Adrenal gland (tissue), 12 donors: ENCODE results near the gene TRPM4. TPM values are rescaled to one million over a fixed set of nuclear protein-coding genes. Genes with fewer than 3 reads are reported as not detected.
A peak's percentile ranks its signal among the peaks of the same experiment; 100 is the strongest.

Source experiments
- DNase-seq, 7 donors: peaks; one replicate each; pipeline ENCODE4 v3.0.0-alpha.2; 2019 to 2020
- H3K27ac ChIP-seq, 5 donors: fragments of 200-600 bp; sonication (generic) in 4 of 5; 1 replicate in 3 of 5; 2 replicates in 2 of 5; pipeline versions ENCODE4 v1.5.1 to v1.8.0; 2016 to 2020; ENCODE audit warnings: mild to moderate bottlenecking in 1 of 5
- H3K27me3 ChIP-seq: fragments of 200-600 bp; 2 replicates; pipeline ENCODE4 v1.8.0; 2021
- H3K36me3 ChIP-seq, 2 donors: fragments of 200-600 bp; replicated peaks in 1 of 2; 1 replicate in 1 of 2; 2 replicates in 1 of 2; pipeline versions ENCODE4 v1.5.1 to v1.8.0; 2018 to 2022
- H3K4me1 ChIP-seq, 2 donors: fragments of 200-600 bp; replicated peaks in 1 of 2; 1 replicate in 1 of 2; 2 replicates in 1 of 2; pipeline versions ENCODE4 v1.5.1 to v1.8.0; 2018 to 2021
- H3K4me3 ChIP-seq, 4 donors: fragments of 200-600 bp; sonication (generic) in 3 of 4; one replicate each; pipeline ENCODE4 v1.5.1; 2016 to 2018
- H3K9me3 ChIP-seq, 3 donors: fragments of 200-600 bp; sonication (generic) in 1 of 3; replicated peaks in 1 of 3; 1 replicate in 2 of 3; 2 replicates in 1 of 3; pipeline versions ENCODE4 v1.5.1 to v1.8.0; 2016 to 2021
- POLR2A ChIP-seq, 2 donors: fragments of 450-650 bp; IDR thresholded peaks; one replicate each; pipeline ENCODE4 v1.6.1; 2017; ENCODE audit warnings: antibody characterized with exemption in 2 of 2, mild to moderate bottlenecking in 2 of 2, moderate library complexity in 1 of 2
- WGBS, 4 donors: extraction: QIAGEN DNeasy Blood & Tissue Kit in 2 of 4; methylation state at CpG; one replicate each; pipeline versions ENCODE4 v1.1.5 to v1.1.7; 2013 to 2017; 5-methylcytosine and 5-hydroxymethylcytosine counted together
- intact Hi-C, 2 donors: fragments of 100-400 bp; cut with DNase I; formaldehyde crosslinking; loops; one replicate each; pipeline versions ENCODE4 v1.14.1 to v1.15.0; 2022 to 2023
- polyA plus RNA-seq, 3 donors: library from polyadenylated mRNA; stranded (reverse); fragments of 200-250 nt in 2 of 3; fragments of 350-450 nt in 1 of 3; fragmentation: Illumina TruSeq in 1 of 3; extraction: RNeasy Lipid Tissue Mini Kit (QIAGEN cat#74804) in 1 of 3; gene quantifications; one replicate each; pipeline ENCODE4 v1.2.3, GENCODE V29; 2013 to 2014
- total RNA-seq, 9 donors: library from RNA; depleted of rRNA in 4 of 9; stranded (reverse); fragments of >200 nt in 4 of 9; fragments of 120-200 nt in 1 of 9; fragmentation: NEBNext Ultra II Directional in 1 of 9; extraction: Animal tissue kit (Norgen Biotek cat#: 25700) in 1 of 9; gene quantifications; one replicate each; pipeline versions ENCODE4 v1.1.0 to v1.2.4, GENCODE V29; 2013 to 2023
- TF ChIP-seq, protein P1 (sequence below), 6 experiments: fragments of 450-650 bp in 4 of 6; fragments of 200-600 bp in 2 of 6; sonication (generic) in 1 of 6; IDR thresholded peaks; 1 replicate in 5 of 6; 2 replicates in 1 of 6; pipeline versions ENCODE4 v1.5.1 to v1.8.0; 2016 to 2021; ENCODE audit warnings: antibody characterized with exemption in 6 of 6, mild to moderate bottlenecking in 2 of 6, moderate library complexity in 1 of 6
- donor health status: healthy with polysubstance abuse.
- donor health status: Bipolar disorder and iron deficiency.
- donor health status: DM: yes; HTN: yes; CAD: no.
- donor health status: DM: no; HTN: no; CAD: no.
- donor health status: DM: no; HTN: no; CAD: no.
- donor health status: DM: yes; HTN: yes; CAD: no.

TRPM4 gene
- total and polyA plus RNA-seq, 12 donors = 4.2 to 56.3 (median 15.7) TPM

DNA sequence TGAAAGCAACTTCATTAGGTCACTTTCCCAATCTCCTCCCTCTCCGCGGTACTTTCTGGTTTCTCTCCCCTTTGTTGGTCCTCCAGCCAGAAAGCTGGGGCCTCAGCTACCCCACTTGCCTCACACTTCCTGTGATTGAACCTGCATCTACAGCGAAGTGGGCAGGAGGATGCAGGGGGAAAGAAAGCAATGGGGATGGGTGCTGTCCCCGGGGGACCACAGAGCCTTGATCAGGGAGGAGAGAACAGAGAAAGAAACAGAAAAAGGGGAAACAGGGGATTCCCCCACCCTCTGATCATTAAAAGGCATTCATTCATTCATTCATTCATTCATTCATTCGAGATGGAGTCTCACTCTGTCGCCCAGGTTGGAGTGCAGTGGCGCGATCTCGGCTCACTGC lies 74.2 kb downstream of the TRPM4 start:
- 77 to 80% (median 79%) methylated on average over 9 of the region's 9 CpGs for WGBS, 4 donors
- Histone ChIP-seq H3K4me3 (no peak overlapping the region), H3K9me3 (no peaks in the 10 kb centered on the region), H3K27ac (no peak overlapping the region), H3K27me3 (no peaks in the 10 kb centered on the region), H3K4me1 (no peaks in the 10 kb centered on the region), H3K36me3 (no peaks in the 10 kb centered on the region)
- intact Hi-C loops = no loop called here
- TF ChIP-seq, protein P1, sequence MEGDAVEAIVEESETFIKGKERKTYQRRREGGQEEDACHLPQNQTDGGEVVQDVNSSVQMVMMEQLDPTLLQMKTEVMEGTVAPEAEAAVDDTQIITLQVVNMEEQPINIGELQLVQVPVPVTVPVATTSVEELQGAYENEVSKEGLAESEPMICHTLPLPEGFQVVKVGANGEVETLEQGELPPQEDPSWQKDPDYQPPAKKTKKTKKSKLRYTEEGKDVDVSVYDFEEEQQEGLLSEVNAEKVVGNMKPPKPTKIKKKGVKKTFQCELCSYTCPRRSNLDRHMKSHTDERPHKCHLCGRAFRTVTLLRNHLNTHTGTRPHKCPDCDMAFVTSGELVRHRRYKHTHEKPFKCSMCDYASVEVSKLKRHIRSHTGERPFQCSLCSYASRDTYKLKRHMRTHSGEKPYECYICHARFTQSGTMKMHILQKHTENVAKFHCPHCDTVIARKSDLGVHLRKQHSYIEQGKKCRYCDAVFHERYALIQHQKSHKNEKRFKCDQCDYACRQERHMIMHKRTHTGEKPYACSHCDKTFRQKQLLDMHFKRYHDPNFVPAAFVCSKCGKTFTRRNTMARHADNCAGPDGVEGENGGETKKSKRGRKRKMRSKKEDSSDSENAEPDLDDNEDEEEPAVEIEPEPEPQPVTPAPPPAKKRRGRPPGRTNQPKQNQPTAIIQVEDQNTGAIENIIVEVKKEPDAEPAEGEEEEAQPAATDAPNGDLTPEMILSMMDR (IDR thresholded peaks at IDR 0.05) = no peak
- no peak for TF ChIP-seq POLR2A (IDR thresholded peaks at IDR 0.05)
- DNase-seq = no peak

DNA sequence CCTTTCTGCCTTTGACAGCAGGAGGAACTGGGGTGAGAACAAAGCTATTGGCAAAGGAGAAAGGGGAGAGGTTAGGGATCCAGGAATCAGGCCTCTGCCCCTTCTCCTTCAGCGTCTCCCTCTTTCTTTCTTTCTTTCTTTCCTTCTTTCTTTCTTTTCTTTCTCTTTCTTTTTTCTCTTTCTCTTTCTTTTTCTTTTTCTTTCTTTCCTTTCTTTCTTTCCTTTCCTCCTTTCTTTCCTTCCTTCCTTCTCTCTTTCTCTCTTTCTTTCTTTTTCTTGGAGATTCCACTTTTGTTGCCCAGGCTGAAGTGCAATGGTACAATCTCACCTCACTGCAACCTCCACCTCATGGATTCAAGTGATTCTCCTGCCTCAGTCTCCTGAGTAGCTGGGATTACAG lies 75.6 kb downstream of the TRPM4 start:
- no peak for DNase-seq
- WGBS, 4 donors = 79 to 88% (median 83%) methylated on average over 1 of the region's 1 CpG
- intact Hi-C loops = no loop called here
- H3K9me3 ChIP-seq = no peaks in the 10 kb centered on the region
- H3K27me3 ChIP-seq = no peaks in the 10 kb centered on the region
- no peaks in the 10 kb centered on the region for H3K36me3 ChIP-seq
- no peaks in the 10 kb centered on the region for H3K4me1 ChIP-seq
- no peak for TF ChIP-seq POLR2A (IDR thresholded peaks at IDR 0.05)
- TF ChIP-seq, protein P1 (IDR thresholded peaks at IDR 0.05) = no peak
- H3K27ac ChIP-seq = no peak overlapping the region
- H3K4me3 ChIP-seq = no peak overlapping the region

DNA sequence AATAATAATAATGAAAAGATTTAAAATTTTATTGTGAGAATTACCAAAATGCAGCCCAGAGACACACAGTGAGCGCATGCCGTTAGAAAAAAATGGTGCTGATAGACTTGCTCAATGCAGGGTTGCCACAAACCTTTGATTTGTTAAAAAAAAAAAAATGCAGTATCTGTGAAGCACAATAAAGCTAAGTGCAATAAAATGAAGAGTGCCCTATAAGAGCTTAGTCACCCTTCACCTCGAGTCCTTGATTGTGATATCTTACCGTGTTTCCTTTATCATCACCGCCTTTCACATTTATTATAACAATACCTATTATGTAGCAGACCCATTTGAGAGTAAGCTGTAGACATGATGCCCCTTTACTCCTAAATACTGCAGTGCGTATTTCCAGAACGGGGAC lies 84.2 kb downstream of the TRPM4 start:
- WGBS, 4 donors = 76 to 87% (median 81%) methylated on average over 7 of the region's 7 CpGs
- H3K4me1 ChIP-seq = no peaks in the 10 kb centered on the region
- no peaks in the 10 kb centered on the region for H3K9me3 ChIP-seq
- no peaks in the 10 kb centered on the region for H3K36me3 ChIP-seq
- no peaks in the 10 kb centered on the region for H3K27me3 ChIP-seq
- intact Hi-C loops = no loop called here
- TF ChIP-seq POLR2A (IDR thresholded peaks at IDR 0.05) = no peak
- TF ChIP-seq, protein P1 (IDR thresholded peaks at IDR 0.05) = no peak
- DNase-seq = no peak
- H3K27ac ChIP-seq = no peak overlapping the region
- H3K4me3 ChIP-seq = no peak overlapping the region

DNA sequence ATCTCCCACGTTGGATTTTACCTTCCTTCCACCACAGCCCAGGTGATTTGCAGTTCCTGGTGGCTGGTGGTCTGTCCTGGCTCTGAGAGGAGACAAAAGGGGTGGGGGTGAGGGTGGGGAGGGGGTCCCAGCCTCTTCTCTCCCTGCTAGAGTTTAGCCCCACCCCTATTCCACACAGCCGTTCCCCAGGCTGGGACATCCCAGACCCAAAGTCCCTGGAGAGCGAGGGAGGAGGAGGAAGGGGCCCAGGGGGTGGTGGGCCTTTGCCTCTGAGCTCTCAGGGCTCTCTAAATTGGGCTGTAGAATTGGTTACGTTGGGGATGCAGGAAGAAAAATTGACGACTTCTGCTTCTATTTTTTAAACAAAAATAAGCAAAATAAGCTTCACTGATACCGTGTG lies 85.5 kb downstream of the TRPM4 start:
- Histone ChIP-seq H3K27ac (no peak overlapping the region), H3K27me3 (no peaks in the 10 kb centered on the region), H3K9me3 (no peaks in the 10 kb centered on the region), H3K4me1 (no peaks in the 10 kb centered on the region), H3K4me3 (no peak overlapping the region), H3K36me3 (no peaks in the 10 kb centered on the region)
- DNase-seq = peak in 1 of 7 donors; percentile 1
- intact Hi-C loops = no loop called here
- 38 to 47% (median 42%) methylated on average over 6 of the region's 6 CpGs for WGBS, 4 donors
- TF ChIP-seq, protein P1 (IDR thresholded peaks at IDR 0.05) = no peak
- TF ChIP-seq POLR2A (IDR thresholded peaks at IDR 0.05) = no peak
